Heart right ventricle (tissue), 16 donors: ENCODE data around the gene BARHL1. TPM values are rescaled to one million over a fixed set of nuclear protein-coding genes. Genes with fewer than 3 reads are reported as not detected.

Source experiments
- ATAC-seq, 8 donors: fragments of 200-7000 bp; cut with Tn5 transposase; one replicate each; pipeline ENCODE4 v1.9.1; 2020; ENCODE audit warnings: mild to moderate bottlenecking in 8 of 8, moderate library complexity in 8 of 8, moderate number of reproducible peaks in 1 of 8
- DNase-seq, 2 donors: peaks; one replicate each; pipeline ENCODE4 v3.0.0-alpha.2; 2020
- H3K27ac ChIP-seq, 10 donors: fragments of 200-600 bp; sonication (generic) in 2 of 10; one replicate each; pipeline versions ENCODE4 v1.5.0 to v1.8.0; 2020 to 2022; ENCODE audit warnings: mild to moderate bottlenecking in 3 of 10
- H3K27me3 ChIP-seq, 7 donors: fragments of 200-600 bp; one replicate each; pipeline ENCODE4 v1.8.0; 2021 to 2022; ENCODE audit warnings: mild to moderate bottlenecking in 2 of 7
- H3K36me3 ChIP-seq, 9 donors: fragments of 200-600 bp; sonication (generic) in 1 of 9; one replicate each; pipeline versions ENCODE4 v1.5.0 to v1.8.0; 2020 to 2022; ENCODE audit warnings: mild to moderate bottlenecking in 2 of 9
- H3K4me1 ChIP-seq, 9 donors: fragments of 200-600 bp; sonication (generic) in 1 of 9; one replicate each; pipeline versions ENCODE4 v1.5.0 to v1.8.0; 2020 to 2022; ENCODE audit warnings: mild to moderate bottlenecking in 4 of 9
- H3K4me3 ChIP-seq, 10 donors: fragments of 200-600 bp; sonication (generic) in 2 of 10; one replicate each; pipeline versions ENCODE4 v1.5.0 to v1.8.0; 2020 to 2022; ENCODE audit warnings: mild to moderate bottlenecking in 7 of 10, moderate library complexity in 2 of 10
- H3K9me3 ChIP-seq, 11 donors: fragments of 200-600 bp in 10 of 11; sonication (generic) in 2 of 11; one replicate each; pipeline versions ENCODE4 v1.5.0 to v1.8.0; 2013 to 2022; ENCODE audit warnings: mild to moderate bottlenecking in 2 of 11, control low read depth in 1 of 11, moderate library complexity in 1 of 11
- WGBS, 2 donors: extraction: QIAGEN DNeasy Blood & Tissue Kit; methylation state at CpG; one replicate each; pipeline ENCODE4 v1.1.7; 2013; ENCODE audit warnings: inconsistent platforms in 1 of 2; 5-methylcytosine and 5-hydroxymethylcytosine counted together
- intact Hi-C, 10 donors: fragments of 100-400 bp; cut with DNase I; formaldehyde crosslinking; loops; one replicate each; pipeline versions ENCODE4 v1.11.1 to v1.14.2; 2022
- polyA plus RNA-seq, 2 donors: library from polyadenylated mRNA; stranded (reverse); fragments of 200-250 nt; gene quantifications; one replicate each; pipeline ENCODE4 v1.2.3, GENCODE V29; 2013
- total RNA-seq, 10 donors: library from RNA; stranded (reverse); fragmentation: NEBNext Ultra II Directional in 3 of 10; extraction: Animal tissue kit (Norgen Biotek cat#: 25700) in 3 of 10; gene quantifications; one replicate each; pipeline versions ENCODE4 v1.2.1 to v1.2.4, GENCODE V29; 2021 to 2023
- TF ChIP-seq, protein P1 (sequence below), 9 donors: fragments of 200-600 bp; sonication (generic) in 2 of 9; IDR thresholded peaks; one replicate each; pipeline versions ENCODE4 v1.5.0 to v1.8.0; 2021 to 2022; ENCODE audit warnings: antibody characterized with exemption in 9 of 9, mild to moderate bottlenecking in 5 of 9, moderate library complexity in 1 of 9
- donor health status: Arrhythmogenic right ventricular cardiomyopathy.
- donor health status: ischemic (EF 13 %, LVEDD 7.1; RV severe dilation, severe dysfunction).
- donor health status: healthy with polysubstance abuse.
- donor health status: DM: no; HTN: yes; CAD: no.
- donor health status: DM: no; HTN: no; CAD: no.
- donor health status: ischemic (EF 25% LVEDD 6.9; RV normal size, moderate dysfunction).
- donor health status: ischemic (EF 25% LVEDD 5.7; RV mildly dilated, moderate dysfunction).
- donor health status: healthy.
- donor health status: DM: yes; HTN: yes; CAD: no.
- donor health status: Ischemic cardiomyopathy.
- donor health status: ischemic (EF 35%, LVEDD 5.7; RV mildly dilated, moderate dysfunction).
- donor health status: nonischemic (EF 11% LVEDD 7.7; RV severe dilation, severe dysfunction).
- donor health status: DM: yes; HTN: yes; CAD: no.
- donor health status: PGD.
- donor health status: ischemic (EF 29% LVEDD 5.4; RV normal size, mild dysfunction).
- donor health status: nonischemic (EF 23%, LVEDD 6.1; RV moderate dilation, normal function).

The BARHL1 gene
- total and polyA plus RNA-seq, 12 donors, result not detected

DNA sequence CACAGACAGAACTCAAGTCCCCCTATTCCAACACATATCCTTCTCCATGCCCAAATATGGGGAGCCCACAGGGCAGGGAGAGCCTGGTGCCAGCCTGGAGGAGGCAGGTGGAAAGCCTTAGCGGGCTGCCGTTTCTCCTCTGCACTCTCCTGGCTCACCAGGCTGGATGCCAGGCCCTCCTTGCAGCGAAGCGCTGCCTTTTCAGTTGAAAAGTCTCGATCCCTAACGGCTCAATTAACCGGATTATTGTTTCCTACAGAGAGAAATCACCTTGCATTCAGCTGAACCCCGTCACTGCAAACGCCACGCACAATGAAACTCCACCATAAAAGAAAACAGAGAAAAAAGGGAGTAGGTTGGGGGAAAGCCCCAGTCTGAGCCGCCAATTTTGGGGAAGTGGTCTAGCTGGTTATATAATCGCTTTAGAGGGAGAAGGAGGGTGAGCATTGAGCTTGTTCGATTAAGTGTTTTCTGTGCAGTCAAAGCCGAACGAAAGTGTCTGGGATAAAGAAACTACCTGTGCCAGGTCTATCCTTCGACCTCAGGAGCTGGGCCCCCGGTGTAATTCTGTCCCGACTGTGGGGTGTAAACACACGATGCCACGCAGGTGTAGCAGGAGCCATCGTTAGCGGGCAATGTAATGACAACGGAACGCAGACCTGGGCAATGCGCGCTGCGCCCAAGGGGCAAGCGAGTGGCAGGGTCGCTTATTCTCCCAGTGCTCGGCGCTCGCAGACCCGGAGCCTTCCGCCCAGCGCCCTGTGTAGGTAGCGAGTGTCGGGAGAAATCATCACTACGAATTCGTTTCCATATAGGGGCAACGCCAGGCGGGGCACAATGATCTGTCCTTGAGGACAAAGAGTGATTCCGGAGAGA, 3.8 kb downstream of the BARHL1 start:
- H3K27ac ChIP-seq, result no peak overlapping the region
- peaks cover 52 to 100% (median 100%) of the 10 kb centered on the region in 7 donors for H3K27me3 ChIP-seq
- ATAC-seq (no peak), DNase-seq (no peak)
- 5% methylated on average over 42 of the region's 42 CpGs for WGBS, 2 donors
- H3K36me3 ChIP-seq, result no peaks in the 10 kb centered on the region
- TF ChIP-seq, protein P1, sequence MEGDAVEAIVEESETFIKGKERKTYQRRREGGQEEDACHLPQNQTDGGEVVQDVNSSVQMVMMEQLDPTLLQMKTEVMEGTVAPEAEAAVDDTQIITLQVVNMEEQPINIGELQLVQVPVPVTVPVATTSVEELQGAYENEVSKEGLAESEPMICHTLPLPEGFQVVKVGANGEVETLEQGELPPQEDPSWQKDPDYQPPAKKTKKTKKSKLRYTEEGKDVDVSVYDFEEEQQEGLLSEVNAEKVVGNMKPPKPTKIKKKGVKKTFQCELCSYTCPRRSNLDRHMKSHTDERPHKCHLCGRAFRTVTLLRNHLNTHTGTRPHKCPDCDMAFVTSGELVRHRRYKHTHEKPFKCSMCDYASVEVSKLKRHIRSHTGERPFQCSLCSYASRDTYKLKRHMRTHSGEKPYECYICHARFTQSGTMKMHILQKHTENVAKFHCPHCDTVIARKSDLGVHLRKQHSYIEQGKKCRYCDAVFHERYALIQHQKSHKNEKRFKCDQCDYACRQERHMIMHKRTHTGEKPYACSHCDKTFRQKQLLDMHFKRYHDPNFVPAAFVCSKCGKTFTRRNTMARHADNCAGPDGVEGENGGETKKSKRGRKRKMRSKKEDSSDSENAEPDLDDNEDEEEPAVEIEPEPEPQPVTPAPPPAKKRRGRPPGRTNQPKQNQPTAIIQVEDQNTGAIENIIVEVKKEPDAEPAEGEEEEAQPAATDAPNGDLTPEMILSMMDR (IDR thresholded peaks at IDR 0.05), result no peak
- H3K4me3 ChIP-seq, result no peak overlapping the region
- peaks cover 0 to 31% (median 11%) of the 10 kb centered on the region in 9 donors for H3K4me1 ChIP-seq
- intact Hi-C loops, result no loop called here
- H3K9me3 ChIP-seq, result no peaks in the 10 kb centered on the region

DNA sequence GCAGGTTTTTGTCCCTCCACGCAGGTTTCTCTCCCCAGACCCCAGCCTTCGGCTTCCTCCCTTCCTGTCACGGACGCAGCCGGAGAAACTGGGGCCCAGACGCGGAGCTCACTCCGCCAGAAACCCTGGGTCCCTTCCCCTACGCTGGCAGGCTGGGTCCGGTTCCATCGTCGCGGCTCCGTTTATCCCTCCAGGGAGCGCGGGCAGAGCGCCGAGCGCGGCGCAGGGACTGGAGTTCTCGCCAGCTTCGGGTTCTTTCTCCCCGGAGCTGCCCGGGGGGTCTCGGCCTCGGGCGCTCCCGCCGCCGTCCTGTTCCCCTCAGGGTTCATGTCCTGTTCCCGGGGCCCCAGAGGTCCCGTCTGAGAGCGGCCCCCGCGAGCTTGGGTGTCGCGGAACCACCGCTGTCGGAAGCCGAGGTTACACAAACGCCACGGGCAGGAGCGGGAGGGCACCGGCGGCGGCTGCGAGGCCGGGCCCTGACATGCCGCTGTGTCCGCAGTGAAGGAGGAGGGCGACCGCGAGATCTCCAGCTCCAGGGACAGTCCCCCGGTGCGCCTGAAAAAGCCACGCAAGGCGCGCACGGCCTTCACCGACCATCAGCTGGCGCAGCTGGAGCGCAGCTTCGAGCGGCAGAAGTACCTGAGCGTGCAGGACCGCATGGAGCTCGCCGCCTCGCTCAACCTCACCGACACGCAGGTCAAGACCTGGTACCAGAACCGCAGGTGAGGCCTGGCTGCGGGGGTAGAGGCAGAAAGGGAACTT, 4.6 kb downstream of the BARHL1 start:
- Histone ChIP-seq H3K36me3 (no peaks in the 10 kb centered on the region), H3K9me3 (no peaks in the 10 kb centered on the region), H3K4me1 (peaks cover 0 to 25% (median 8%) of the 10 kb centered on the region in 9 donors), H3K27me3 (peaks cover 52 to 100% (median 100%) of the 10 kb centered on the region in 7 donors), H3K27ac (no peak overlapping the region), H3K4me3 (no peak overlapping the region)
- intact Hi-C loops, result no loop called here
- TF ChIP-seq, protein P1 (IDR thresholded peaks at IDR 0.05), result no peak
- WGBS, 2 donors, result 2 to 3% methylated on average over 74 of the region's 74 CpGs
- ATAC-seq (no peak), DNase-seq (no peak)

GRCh38 chr9:132587592-132587955, 5.2 kb downstream of the BARHL1 start:
- no peaks in the 10 kb centered on the region for H3K9me3 ChIP-seq
- 19 to 20% methylated on average over 6 of the region's 6 CpGs for whole genome bisulfite sequencing, 2 donors
- H3K27ac ChIP-seq, result no peak overlapping the region
- H3K4me3 ChIP-seq, result no peak overlapping the region
- peaks cover 0 to 21% (median 8%) of the 10 kb centered on the region in 9 donors for H3K4me1 ChIP-seq
- peaks cover 50 to 100% (median 99%) of the 10 kb centered on the region in 7 donors for H3K27me3 ChIP-seq
- intact Hi-C loops, result no loop called here
- no peak for DNase-seq
- ATAC-seq, result no peak
- H3K36me3 ChIP-seq, result no peaks in the 10 kb centered on the region
- TF ChIP-seq, protein P1 (IDR thresholded peaks at IDR 0.05), result no peak

DNA sequence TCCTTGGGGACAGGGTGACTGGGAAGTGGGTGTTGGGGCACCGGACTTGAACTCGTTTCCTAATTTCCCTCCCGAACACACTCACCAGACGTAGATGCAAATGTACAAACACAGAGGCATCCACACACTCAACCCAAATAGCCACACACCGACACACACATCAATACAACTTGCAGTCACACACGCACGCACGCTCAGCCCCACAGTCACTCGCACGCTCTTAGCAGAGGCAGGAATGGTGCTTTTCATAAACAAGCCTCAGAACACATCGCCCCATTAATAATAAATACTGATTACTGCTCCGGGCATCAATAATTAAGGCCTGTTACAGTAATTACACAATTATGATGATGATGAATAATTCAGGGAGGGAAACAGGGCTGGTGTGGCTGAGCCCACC, 5.7 kb downstream of the BARHL1 start:
- H3K4me1 ChIP-seq, result peaks cover 0 to 21% (median 8%) of the 10 kb centered on the region in 9 donors
- no peak overlapping the region for H3K27ac ChIP-seq
- no peak overlapping the region for H3K4me3 ChIP-seq
- H3K36me3 ChIP-seq, result peaks cover 0 to 2% (median 0%) of the 10 kb centered on the region in 9 donors
- TF ChIP-seq, protein P1 (IDR thresholded peaks at IDR 0.05), result no peak
- WGBS, 2 donors, result 31 to 36% methylated on average over 12 of the region's 12 CpGs
- intact Hi-C loops, result no loop called here
- no peak for DNase-seq
- ATAC-seq, result no peak
- no peaks in the 10 kb centered on the region for H3K9me3 ChIP-seq
- H3K27me3 ChIP-seq, result peaks cover 45 to 98% (median 95%) of the 10 kb centered on the region in 7 donors
